GM13977 (cell line): Measurements from ENCODE around the gene FFAR4.

Source experiments
- DNase-seq: peaks from one replicate; pipeline ENCODE4 v3.0.0; 2012; ENCODE audit warnings: low spot score
- in situ Hi-C: fragments of 300-500 bp; cut with MboI; formaldehyde crosslinking; loops from one replicate; pipeline ENCODE4 v1.12.0; 2022; ENCODE audit warnings: low sequenced_read_pairs, low pct_unique_long_range_greater_than_20kb, mixed read lengths, inconsistent platforms; ENCODE audit not compliant: unreplicated experiment
- TF ChIP-seq, protein P1 (sequence below): IDR thresholded peaks from 2 replicates; pipeline ENCODE4 v1.5.1; 2012; ENCODE audit warnings: mild to moderate bottlenecking, control low read depth; ENCODE audit not compliant: insufficient read depth; ENCODE audit errors: extremely low read depth, missing control alignments

Gene FFAR4

DNA sequence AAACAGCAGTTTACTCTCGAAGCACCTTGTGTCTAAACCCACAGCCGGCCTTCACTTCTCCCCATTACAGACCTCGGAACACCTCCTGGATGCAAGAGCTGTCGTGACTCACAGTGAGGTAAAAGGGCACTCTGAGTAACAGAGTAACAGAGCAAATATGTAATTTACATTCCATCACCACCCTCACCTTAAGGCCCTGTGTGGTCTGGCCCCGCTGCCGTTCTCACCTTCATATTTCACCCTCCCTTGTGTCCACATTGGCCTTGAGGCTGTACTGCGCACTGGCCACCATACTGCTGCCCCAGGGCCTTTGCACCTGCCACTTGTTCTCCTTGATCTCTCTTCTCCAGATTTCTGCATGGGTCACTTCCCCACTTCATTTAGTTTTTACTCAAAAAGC lies 12.6 kb downstream of the FFAR4 start:
- TF ChIP-seq, protein P1, sequence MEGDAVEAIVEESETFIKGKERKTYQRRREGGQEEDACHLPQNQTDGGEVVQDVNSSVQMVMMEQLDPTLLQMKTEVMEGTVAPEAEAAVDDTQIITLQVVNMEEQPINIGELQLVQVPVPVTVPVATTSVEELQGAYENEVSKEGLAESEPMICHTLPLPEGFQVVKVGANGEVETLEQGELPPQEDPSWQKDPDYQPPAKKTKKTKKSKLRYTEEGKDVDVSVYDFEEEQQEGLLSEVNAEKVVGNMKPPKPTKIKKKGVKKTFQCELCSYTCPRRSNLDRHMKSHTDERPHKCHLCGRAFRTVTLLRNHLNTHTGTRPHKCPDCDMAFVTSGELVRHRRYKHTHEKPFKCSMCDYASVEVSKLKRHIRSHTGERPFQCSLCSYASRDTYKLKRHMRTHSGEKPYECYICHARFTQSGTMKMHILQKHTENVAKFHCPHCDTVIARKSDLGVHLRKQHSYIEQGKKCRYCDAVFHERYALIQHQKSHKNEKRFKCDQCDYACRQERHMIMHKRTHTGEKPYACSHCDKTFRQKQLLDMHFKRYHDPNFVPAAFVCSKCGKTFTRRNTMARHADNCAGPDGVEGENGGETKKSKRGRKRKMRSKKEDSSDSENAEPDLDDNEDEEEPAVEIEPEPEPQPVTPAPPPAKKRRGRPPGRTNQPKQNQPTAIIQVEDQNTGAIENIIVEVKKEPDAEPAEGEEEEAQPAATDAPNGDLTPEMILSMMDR = no peak
- no peak for DNase-seq
- in situ Hi-C loops = no loop called here

DNA sequence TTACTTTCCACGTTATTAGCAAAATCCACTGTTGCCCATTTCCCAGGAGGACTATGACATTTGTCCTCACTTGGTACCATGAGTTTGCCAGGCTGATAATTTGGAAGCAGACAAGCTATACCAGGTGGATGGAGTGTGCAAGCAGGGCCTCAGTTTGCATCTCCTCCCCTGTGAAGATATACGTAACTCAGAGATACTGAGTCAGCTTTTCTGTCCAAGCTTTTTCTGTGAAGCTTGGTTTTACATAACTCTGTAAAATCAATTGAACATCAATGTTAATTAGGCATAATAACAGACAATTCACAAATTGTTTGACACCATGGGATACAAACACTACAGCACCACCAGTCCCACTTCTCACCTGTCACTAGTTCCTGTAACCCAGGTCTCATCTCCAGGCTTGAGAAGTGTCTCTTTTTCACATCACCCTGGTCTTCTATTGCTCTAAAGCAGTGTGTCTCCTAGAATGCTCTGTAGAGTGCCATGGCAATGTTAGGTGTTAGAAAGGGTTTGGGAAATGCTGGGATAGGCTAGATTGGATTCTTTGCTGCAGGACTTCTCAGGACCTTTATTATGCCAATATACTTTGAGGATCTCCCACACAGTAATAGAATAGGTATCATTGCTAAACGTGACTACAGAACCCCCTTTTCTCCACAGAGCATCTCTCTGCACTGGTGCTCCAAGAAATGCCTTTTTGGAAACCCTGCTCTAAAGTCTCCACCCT lies 13.7 kb downstream of the FFAR4 start:
- TF ChIP-seq, protein P1 = no peak
- in situ Hi-C loops = no loop called here
- DNase-seq = no peak

DNA sequence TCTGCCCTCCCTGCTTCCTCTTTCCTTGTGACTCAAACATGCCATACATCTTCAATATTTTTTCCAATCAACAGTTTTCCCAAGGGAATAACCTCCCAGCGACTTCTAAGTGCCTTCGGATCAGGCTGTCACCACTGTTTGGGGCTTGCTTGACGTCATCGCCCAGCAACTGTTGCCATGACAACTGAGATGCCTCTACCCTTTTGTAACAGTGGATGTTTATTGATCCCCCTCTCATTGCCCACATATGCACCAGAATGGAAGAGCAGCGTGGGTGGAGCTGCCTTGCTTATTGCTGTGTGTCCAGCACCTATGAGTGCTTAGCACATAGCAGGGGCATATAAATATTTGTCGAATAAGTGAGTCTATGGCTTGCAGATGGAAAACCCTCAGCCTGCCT lies 14.4 kb downstream of the FFAR4 start:
- in situ Hi-C loops = no loop called here
- TF ChIP-seq, protein P1 = no peak
- no peak for DNase-seq

DNA sequence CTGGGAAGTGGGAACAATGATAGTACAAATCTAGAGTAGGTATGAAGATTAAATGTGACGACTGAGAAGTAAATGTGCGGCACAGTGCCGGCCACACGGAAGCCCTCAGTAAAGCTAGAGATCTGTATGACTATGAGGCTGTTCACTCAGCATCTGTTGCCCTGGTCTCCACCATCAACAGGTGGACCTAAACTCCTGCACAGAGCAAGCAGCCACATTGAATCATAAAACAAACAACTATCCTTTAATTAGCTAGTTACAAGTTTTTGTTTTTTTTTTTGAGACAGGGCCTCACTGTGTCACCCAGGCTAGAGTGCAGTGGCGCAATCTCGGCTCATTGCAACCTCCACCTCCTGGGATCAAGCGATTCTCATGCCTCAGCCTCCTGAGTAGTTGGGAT lies 18.0 kb downstream of the FFAR4 start:
- no peak for DNase-seq
- in situ Hi-C loops = no loop called here
- TF ChIP-seq, protein P1 = no peak

DNA sequence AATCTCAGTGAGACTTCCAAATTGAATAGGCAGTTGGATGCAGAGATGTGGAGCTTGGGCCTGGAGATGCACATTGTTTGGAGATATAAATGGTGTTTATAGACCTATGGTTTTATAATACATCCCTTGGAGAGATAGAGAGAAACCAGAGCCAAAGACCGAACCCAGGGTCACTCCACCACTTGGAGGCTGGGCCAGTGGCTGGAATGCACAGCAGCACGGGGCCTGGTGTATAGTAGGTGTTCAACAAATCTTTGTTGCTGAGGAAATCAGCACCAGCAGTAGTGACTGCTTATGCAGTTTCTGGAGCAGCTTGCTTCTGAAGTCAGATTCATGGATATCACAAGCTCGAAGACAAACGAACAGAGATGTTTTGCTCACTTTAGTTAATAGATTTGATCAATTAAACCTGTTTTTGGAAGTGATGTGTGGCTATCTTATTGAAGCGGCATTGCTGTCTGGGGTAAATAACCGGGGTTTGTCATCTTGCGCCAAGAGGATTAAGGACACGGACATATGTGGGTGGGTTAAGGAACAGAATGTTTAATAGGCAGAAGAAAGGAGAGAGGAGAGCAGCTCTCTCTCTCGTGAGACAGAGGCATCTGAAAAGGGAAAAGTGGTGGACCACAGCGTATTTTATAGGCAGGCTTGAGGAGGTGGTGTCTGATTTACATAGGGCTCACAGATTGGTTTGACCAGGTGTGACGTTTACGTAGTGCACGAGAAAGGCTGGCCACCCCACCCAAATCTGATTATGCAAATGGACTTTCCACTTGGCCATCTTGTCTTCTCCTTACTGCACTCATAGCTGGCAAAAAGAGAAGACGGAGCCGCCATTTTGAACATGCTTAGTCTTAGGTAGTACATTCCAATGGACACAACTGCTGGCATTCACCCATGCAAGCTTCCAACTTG lies 23.4 kb downstream of the FFAR4 start:
- TF ChIP-seq, protein P1 = no peak
- in situ Hi-C loops = no loop called here
- no peak for DNase-seq

DNA sequence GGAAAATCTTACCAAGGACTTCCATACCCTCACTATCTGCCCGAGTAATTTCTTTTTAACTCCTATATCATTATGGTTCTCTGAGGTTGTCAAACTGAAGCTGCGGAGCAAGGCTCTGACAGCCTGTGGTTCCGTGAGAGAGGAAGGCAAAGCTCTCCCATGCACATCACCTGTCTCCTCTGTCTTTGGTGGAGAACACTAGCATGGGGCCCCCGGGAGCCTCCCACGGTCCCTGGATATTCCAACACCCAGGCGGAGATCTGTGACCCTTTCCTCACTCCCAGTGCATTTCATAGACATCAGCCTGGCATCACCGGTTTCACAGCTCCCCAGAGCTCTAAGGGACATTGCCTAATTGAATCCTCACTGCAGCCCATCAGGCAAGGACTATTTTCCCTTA lies 24.2 kb downstream of the FFAR4 start:
- in situ Hi-C loops = no loop called here
- DNase-seq = no peak
- TF ChIP-seq, protein P1 = no peak
